ENCODE data around the gene ANKRD31.

The ANKRD31 gene

DNA sequence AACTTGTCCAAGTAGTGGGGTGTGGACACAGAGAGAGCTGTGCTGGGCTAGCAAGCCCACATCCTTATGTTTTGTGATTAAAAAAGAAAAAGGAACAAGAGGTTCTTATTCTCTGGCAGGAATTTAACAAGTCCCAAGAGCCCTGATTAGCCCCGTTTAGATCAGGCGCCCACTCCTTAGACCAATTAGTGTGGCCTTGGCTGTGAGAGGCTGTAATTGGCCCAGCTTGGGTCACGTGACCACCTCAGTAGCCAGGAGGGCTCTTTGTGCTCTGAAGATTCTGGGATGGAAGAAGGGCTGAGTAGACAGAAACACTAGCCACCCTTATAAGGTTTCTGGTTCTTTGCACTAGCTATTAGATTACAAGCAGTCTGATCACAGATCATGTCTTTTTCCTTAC is 215.5 kb downstream of the ANKRD31 start:
- in situ Hi-C loops (cut with HindIII; ENCODE audit: low pct_ligation_motif_present, low pct_unique_long_range_greater_than_20kb, low sequenced_read_pairs) = no loop called here
- no peak for DNase-seq

DNA sequence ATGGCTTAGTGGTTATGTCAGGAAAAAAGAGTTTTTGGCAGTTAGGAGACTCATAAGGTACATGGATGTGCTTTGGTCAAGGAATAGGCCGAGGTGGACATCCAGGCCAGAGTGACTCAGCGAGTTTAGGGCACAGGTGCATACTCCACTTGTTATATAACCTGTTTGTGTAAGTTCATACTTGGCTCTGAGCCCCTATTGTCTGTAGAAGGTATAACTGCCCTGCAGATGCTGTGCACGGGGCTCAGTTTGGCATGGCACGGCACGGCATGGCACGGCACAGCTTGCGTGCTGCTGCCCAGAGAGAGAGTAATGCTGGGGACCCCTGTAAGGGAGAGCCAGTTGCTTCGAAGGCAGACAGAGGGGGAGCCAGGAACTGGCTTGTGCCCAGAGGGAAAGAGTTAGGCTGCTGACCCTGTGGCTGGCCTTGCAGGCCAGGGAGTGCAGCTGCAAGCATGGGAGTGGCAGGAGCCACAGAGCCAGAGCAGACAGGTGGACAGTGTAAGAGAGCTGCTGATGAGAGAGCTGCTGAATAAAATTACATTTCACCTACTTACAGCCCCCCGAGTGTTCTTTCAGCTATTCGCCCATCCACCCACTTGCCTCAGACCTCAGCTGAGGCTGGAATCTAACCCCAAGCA is 216.5 kb downstream of the ANKRD31 start:
- DNase-seq = no peak
- in situ Hi-C loops (cut with HindIII; ENCODE audit: low pct_ligation_motif_present, low pct_unique_long_range_greater_than_20kb, low sequenced_read_pairs) = no loop called here

DNA sequence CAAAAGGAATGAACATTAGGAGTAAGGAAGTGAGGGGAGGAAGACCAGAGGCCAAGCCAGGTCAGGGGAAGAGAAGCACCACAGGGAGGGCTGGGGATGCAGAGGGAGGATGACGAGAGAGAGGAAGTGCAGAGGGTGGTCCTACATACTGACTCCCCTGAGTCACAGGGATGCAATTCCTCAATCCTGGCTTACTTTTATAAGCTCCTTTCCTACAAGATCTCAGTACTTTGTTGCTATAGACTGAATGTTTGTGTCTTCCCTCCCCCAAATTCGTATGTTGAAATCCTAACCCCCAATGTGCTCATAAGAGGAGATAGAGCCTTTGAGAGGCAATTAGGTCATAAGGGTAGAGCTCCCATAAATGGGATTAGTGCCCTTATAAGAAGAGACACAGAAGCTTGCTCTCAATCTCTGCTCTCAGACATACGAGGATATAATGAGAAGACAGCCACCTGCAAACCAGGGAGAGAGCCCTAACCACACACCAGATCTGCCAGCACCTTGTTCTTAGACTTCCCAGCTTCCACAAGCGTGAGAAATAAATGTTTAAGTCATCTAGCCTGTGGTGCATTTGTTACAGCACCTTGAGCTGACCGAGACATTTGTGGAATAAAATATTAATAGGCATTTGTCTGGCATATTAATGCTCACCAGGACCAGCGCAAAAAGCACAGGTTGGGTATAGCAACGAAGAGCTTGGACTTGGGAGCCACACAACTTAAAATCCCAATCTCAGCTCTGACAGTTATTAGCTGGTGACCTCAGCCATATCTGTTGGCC is 217.7 kb downstream of the ANKRD31 start:
- in situ Hi-C loops (cut with HindIII; ENCODE audit: low pct_ligation_motif_present, low pct_unique_long_range_greater_than_20kb, low sequenced_read_pairs) = no loop called here
- DNase-seq = no peak
